Keratinocyte (primary cell): Measurements from ENCODE around the gene TATDN2. TPM values are rescaled to one million over a fixed set of nuclear protein-coding genes. Genes with fewer than 3 reads are reported as not detected.

Experiments
- DNase-seq: peaks from one replicate; pipeline ENCODE4 v3.0.0-alpha.2; 2011; ENCODE audit warnings: low read depth, missing footprints, low spot score
- FAIRE-seq: peaks from 2 replicates; lab custom pipeline; 2011; peaks lifted over from hg19 to GRCh38; lab: Jason Lieb, UNC
- H2AFZ ChIP-seq: 2 replicates; pipeline ENCODE4 v1.6.0; 2012; ENCODE audit warnings: low read length, control low read depth, inconsistent platforms; ENCODE audit not compliant: control insufficient read depth
- H3K27ac ChIP-seq: 2 replicates; pipeline ENCODE4 v1.5.1; 2011; ENCODE audit warnings: low read length; ENCODE audit not compliant: control insufficient read depth, insufficient read depth
- H3K27me3 ChIP-seq: 3 replicates; pipeline ENCODE4 v1.6.0; 2011; ENCODE audit warnings: low read length; ENCODE audit not compliant: control insufficient read depth, insufficient read depth; ENCODE audit errors: extremely low read depth
- H3K36me3 ChIP-seq, 2 experiments: 2 replicates in 1 of 2; 3 replicates in 1 of 2; pipeline ENCODE4 v1.5.1; 2011; ENCODE audit warnings: low read length in 2 of 2, mild to moderate bottlenecking in 1 of 2; ENCODE audit not compliant: control insufficient read depth in 2 of 2, insufficient read depth in 2 of 2; ENCODE audit errors: extremely low read depth in 1 of 2
- H3K4me1 ChIP-seq: 3 replicates; pipeline ENCODE4 v1.5.1; 2011; ENCODE audit warnings: low read length; ENCODE audit not compliant: control insufficient read depth, insufficient read depth; ENCODE audit errors: extremely low read depth
- H3K4me2 ChIP-seq: 3 replicates; pipeline ENCODE4 v1.6.0; 2011; ENCODE audit warnings: low read depth, low read length; ENCODE audit not compliant: control insufficient read depth, insufficient read depth; ENCODE audit errors: extremely low read depth
- H3K4me3 ChIP-seq, 3 experiments: fragments of 200-600 bp in 1 of 3; sonication (generic) in 1 of 3; 2 replicates in 2 of 3; 3 replicates in 1 of 3; pipeline ENCODE4 v1.5.1; 2011 to 2016; ENCODE audit warnings: low read length in 3 of 3, mild to moderate bottlenecking in 3 of 3, control low read depth in 2 of 3, inconsistent platforms in 1 of 3, low read depth in 1 of 3, mixed read lengths in 1 of 3, mixed run types in 1 of 3, moderate library complexity in 1 of 3; ENCODE audit not compliant: control insufficient read depth in 2 of 3, insufficient read depth in 2 of 3; ENCODE audit errors: extremely low read depth in 1 of 3
- H3K79me2 ChIP-seq: 2 replicates; pipeline ENCODE4 v1.6.0; 2012; ENCODE audit warnings: low read length; ENCODE audit not compliant: control insufficient read depth, insufficient read depth
- H3K9ac ChIP-seq: 3 replicates; pipeline ENCODE4 v1.6.0; 2011; ENCODE audit warnings: low read length; ENCODE audit not compliant: control insufficient read depth, insufficient read depth; ENCODE audit errors: extremely low read depth
- H3K9me1 ChIP-seq: 3 replicates; pipeline ENCODE4 v1.6.0; 2011; ENCODE audit warnings: low read length; ENCODE audit not compliant: control insufficient read depth, insufficient read depth; ENCODE audit errors: extremely low read depth
- H3K9me3 ChIP-seq: 2 replicates; pipeline ENCODE4 v1.5.1; 2012; ENCODE audit warnings: low read depth, low read length; ENCODE audit not compliant: control insufficient read depth
- H4K20me1 ChIP-seq: 3 replicates; pipeline ENCODE4 v1.6.0; 2011; ENCODE audit warnings: low read length; ENCODE audit not compliant: control insufficient read depth, insufficient read depth; ENCODE audit errors: extremely low read depth
- CTCF ChIP-seq, 3 experiments: IDR thresholded peaks in 1 of 3; conservative IDR thresholded peaks in 1 of 3; optimal IDR thresholded peaks in 1 of 3; 2 replicates in 2 of 3; 3 replicates in 1 of 3; pipeline versions ENCODE3 to v1.5.1; 2011; ENCODE audit warnings: low read length in 3 of 3, mild to moderate bottlenecking in 3 of 3, moderate library complexity in 2 of 3, control low read depth in 1 of 3, inconsistent platforms in 1 of 3; ENCODE audit not compliant: insufficient read depth in 2 of 3; ENCODE audit errors: extremely low read depth in 1 of 3
- EZH2 ChIP-seq: IDR thresholded peaks from one replicate; pipeline ENCODE4 v1.6.1; 2012; ENCODE audit warnings: inconsistent platforms, mild to moderate bottlenecking, low read length, moderate library complexity
- dilution Hi-C: fragments of 300-500 bp; cut with MboI; formaldehyde crosslinking; loops from one replicate; pipeline ENCODE4 v1.7.0; 2020; ENCODE audit warnings: low sequenced_read_pairs; ENCODE audit not compliant: extremely low pct_ligation_motif_present
- polyA plus RNA-seq, 5 experiments: library from polyadenylated mRNA; depleted of rRNA in 3 of 5; stranded (reverse) in 3 of 5; stranded (forward) in 1 of 5; unstranded in 1 of 5; fragments of >200 nt; gene quantifications; 1 replicate in 1 of 5; 2 replicates in 3 of 5; 3 replicates in 1 of 5; pipeline versions ENCODE4 v1.2.1 to v1.2.3, GENCODE V29; 2011 to 2012; ENCODE audit warnings: missing spikeins in 2 of 5, low read depth in 1 of 5, low replicate concordance in 1 of 5

TATDN2 gene
- polyA plus RNA-seq, 1 donor (not counting 4 experiments of a cell fraction or from before 2014, with no cell fraction given), result 13.8 TPM

- Histone ChIP-seq H3K4me2 (no peak overlapping the region), H3K4me1 (peaks cover 12% of the 10 kb centered on the region), H3K36me3 (no peaks in the 10 kb centered on the region), H3K27me3 (no peaks in the 10 kb centered on the region), H3K4me3 (no peak overlapping the region), H3K9me1 (no peaks in the 10 kb centered on the region), H3K9me3 (no peaks in the 10 kb centered on the region), H3K79me2 (no peaks in the 10 kb centered on the region), H3K9ac (no peak overlapping the region), H2AFZ (no peak overlapping the region), H3K27ac (no peak overlapping the region), H4K20me1 (no peaks in the 10 kb centered on the region)
- TF ChIP-seq EZH2 (no peak), CTCF (optimal IDR thresholded peaks at IDR 0.05 in 1 of 3, IDR thresholded peaks at IDR 0.05 in 1 of 3, conservative IDR thresholded peaks at IDR 0.05 in 1 of 3; ENCODE audit: extremely low read depth in 1 of 3, insufficient read depth in 2 of 3, low read length in 3 of 3) (no peak)
- FAIRE-seq (no peak), DNase-seq (no peak)
- dilution Hi-C loops, result no loop called here
Measured at GRCh38 chr3:10217359-10217758, 30.9 kb upstream of the TATDN2 start.

DNA sequence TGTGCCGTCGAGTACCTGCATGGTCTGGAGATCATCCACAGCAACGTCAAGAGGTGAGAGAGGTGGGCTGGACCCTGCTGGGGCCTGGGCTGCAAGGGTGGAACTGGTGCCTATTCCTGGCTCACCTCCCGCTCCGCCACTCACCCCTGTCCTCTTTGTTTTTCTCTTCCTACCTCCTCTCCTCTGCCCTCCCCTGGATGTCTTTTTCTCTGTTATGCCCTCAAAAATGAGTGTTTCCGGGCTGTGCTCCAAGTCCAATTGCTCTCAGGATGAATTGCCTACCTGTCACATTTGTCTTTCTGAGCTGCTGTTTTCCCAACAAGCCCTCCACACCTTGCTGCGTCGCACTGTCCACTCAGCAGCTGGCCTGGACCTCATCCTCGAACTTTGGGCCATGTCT lies 28.5 kb upstream of the TATDN2 start:
- no peak for FAIRE-seq
- no peak overlapping the region for H3K4me2 ChIP-seq
- no peaks in the 10 kb centered on the region for H4K20me1 ChIP-seq
- H3K79me2 ChIP-seq, result no peaks in the 10 kb centered on the region
- no peaks in the 10 kb centered on the region for H3K27me3 ChIP-seq
- peaks cover 0 to 1% of the 10 kb centered on the region in 2 experiments for H3K36me3 ChIP-seq
- dilution Hi-C loops, result no loop called here
- no peaks in the 10 kb centered on the region for H3K9me3 ChIP-seq
- H3K4me3 ChIP-seq, result no peak overlapping the region
- no peak for DNase-seq
- no peak overlapping the region for H3K9ac ChIP-seq
- TF ChIP-seq EZH2, result no peak
- TF ChIP-seq CTCF (optimal IDR thresholded peaks at IDR 0.05 in 1 of 3, IDR thresholded peaks at IDR 0.05 in 1 of 3, conservative IDR thresholded peaks at IDR 0.05 in 1 of 3; ENCODE audit: extremely low read depth in 1 of 3, insufficient read depth in 2 of 3, low read length in 3 of 3), result no peak
- no peak overlapping the region for H3K27ac ChIP-seq
- no peak overlapping the region for H2AFZ ChIP-seq
- H3K9me1 ChIP-seq, result no peaks in the 10 kb centered on the region
- peaks cover 13% of the 10 kb centered on the region for H3K4me1 ChIP-seq
